ENCODE results near the gene PSMB7.

- TF ChIP-seq EP300 (IDR thresholded peaks at IDR 0.05; ENCODE audit: borderline replicate concordance), result no peak
- no peak for TF ChIP-seq TCF12 (IDR thresholded peaks at IDR 0.05; ENCODE audit: low read depth)
- TF ChIP-seq TAF1 (IDR thresholded peaks at IDR 0.05; ENCODE audit: low read depth), result no peak
- TF ChIP-seq TEAD4 (IDR thresholded peaks at IDR 0.05), result no peak
- no peak for TF ChIP-seq YY1 (IDR thresholded peaks at IDR 0.05; ENCODE audit: low read depth)
- no peak for TF ChIP-seq USF1 (IDR thresholded peaks at IDR 0.05)
- no peak for TF ChIP-seq MAX (IDR thresholded peaks at IDR 0.05)
- no peak for TF ChIP-seq RAD21 (IDR thresholded peaks at IDR 0.05; ENCODE audit: low read depth)
- TF ChIP-seq REST (IDR thresholded peaks at IDR 0.05; ENCODE audit: low read depth), result no peak
- no peak for TF ChIP-seq CEBPB (IDR thresholded peaks at IDR 0.05)
- TF ChIP-seq CREB1 (IDR thresholded peaks at IDR 0.05; ENCODE audit: low read depth), result no peak
- TF ChIP-seq NFIC (IDR thresholded peaks at IDR 0.05), result no peak
- TF ChIP-seq EGR1 (IDR thresholded peaks at IDR 0.05), result no peak
- TF ChIP-seq ZBTB7A (IDR thresholded peaks at IDR 0.05; ENCODE audit: low read depth), result no peak
These were observed 70.8 kb downstream of the PSMB7 start for GRCh38 chr9:124344291-124345050.
